CD4-positive, alpha-beta T cell treated with Interleukin-10 for 1 hour (primary cell): ENCODE data around the gene SLITRK3.

Experiments used
- DNase-seq: peaks from one replicate; pipeline ENCODE4 v3.0.0-alpha.2; 2020

Gene SLITRK3

GRCh38 chr3:165195640-165196576 is at the start of gene SLITRK3:
SLITRK3 (minus strand) TSS chr3:165196384; CDS start chr3:165190830, 5,554 bp downstream.
- DNase-seq = no peak

- DNase-seq = no peak
Measured at GRCh38 chr3:165243597-165243996, 47.4 kb upstream of the SLITRK3 start.

GRCh38 chr3:165233501-165234195 is 37.5 kb upstream of the SLITRK3 start:
- no peak for DNase-seq

- DNase-seq = no peak
Measured at GRCh38 chr3:165225604-165226003, 29.4 kb upstream of the SLITRK3 start.

GRCh38 chr3:165217739-165218138 is 21.6 kb upstream of the SLITRK3 start:
- DNase-seq = no peak

- no peak for DNase-seq
Measured at GRCh38 chr3:165212580-165212979, 16.4 kb upstream of the SLITRK3 start.

- DNase-seq = no peak
Measured at GRCh38 chr3:165211721-165212120, 15.5 kb upstream of the SLITRK3 start.

- no peak for DNase-seq
Measured at GRCh38 chr3:165210727-165211126, 14.5 kb upstream of the SLITRK3 start.

- DNase-seq = no peak
Measured at GRCh38 chr3:165210132-165210531, 13.9 kb upstream of the SLITRK3 start.

- peak; percentile 9 for DNase-seq
Measured at GRCh38 chr3:165206454-165207266, 10.5 kb upstream of the SLITRK3 start.

- no peak for DNase-seq
Measured at GRCh38 chr3:165204445-165204844, 8.3 kb upstream of the SLITRK3 start.

GRCh38 chr3:165202995-165203394 is 6.8 kb upstream of the SLITRK3 start:
- no peak for DNase-seq

GRCh38 chr3:165201964-165202363 is 5.8 kb upstream of the SLITRK3 start:
- DNase-seq = no peak

- no peak for DNase-seq
Measured at GRCh38 chr3:165197481-165197800, 1.3 kb upstream of the SLITRK3 start.

- no peak for DNase-seq
Measured at GRCh38 chr3:165196577-165197480, 645 bp upstream of the SLITRK3 start.

- DNase-seq = no peak
Measured at GRCh38 chr3:165195241-165195639, 944 bp downstream of the SLITRK3 start.

- DNase-seq = no peak
Measured at GRCh38 chr3:165194511-165195240, 1.5 kb downstream of the SLITRK3 start.

GRCh38 chr3:165193366-165194254 is 2.6 kb downstream of the SLITRK3 start:
- no peak for DNase-seq

- no peak for DNase-seq
Measured at GRCh38 chr3:165192610-165193192, 3.5 kb downstream of the SLITRK3 start.

- DNase-seq = no peak
Measured at GRCh38 chr3:165191491-165191890, 4.7 kb downstream of the SLITRK3 start.
